IPS-15b (cell line): ENCODE results near the gene OAF.
"Not testable (repeated sequence)": the region's sequence is repeated elsewhere in the genome, so short reads cannot be mapped to it uniquely, and the experiment has no call there.

Source experiments
- H3K27me3 ChIP-seq: one replicate; pipeline ENCODE4 v1.6.1; 2013; ENCODE audit warnings: low read length; ENCODE audit not compliant: control insufficient read depth, insufficient read depth
- H3K36me3 ChIP-seq: one replicate; pipeline ENCODE4 v1.6.1; 2013; ENCODE audit warnings: low read length; ENCODE audit not compliant: control insufficient read depth, insufficient read depth
- H3K4me1 ChIP-seq: one replicate; pipeline ENCODE4 v1.6.1; 2013; ENCODE audit warnings: mild to moderate bottlenecking, low read length; ENCODE audit not compliant: control insufficient read depth, insufficient read depth
- H3K4me3 ChIP-seq: one replicate; pipeline ENCODE4 v1.5.1; 2013; ENCODE audit warnings: low read depth, low read length
- H3K9ac ChIP-seq: one replicate; pipeline ENCODE4 v1.6.1; 2013; ENCODE audit warnings: low read depth, mild to moderate bottlenecking, low read length
- H3K9me3 ChIP-seq: one replicate; pipeline ENCODE4 v1.6.1; 2013; ENCODE audit warnings: mild to moderate bottlenecking, low read length; ENCODE audit not compliant: control insufficient read depth, insufficient read depth

The OAF gene

GRCh38 chr11:120178561-120179056, 32.2 kb upstream of the OAF start:
- Histone ChIP-seq H3K36me3 (no peaks in the 10 kb centered on the region), H3K9ac (no peak overlapping the region), H3K9me3 (no peaks in the 10 kb centered on the region), H3K4me3 (no peak overlapping the region), H3K4me1 (peaks cover 7% of the 10 kb centered on the region), H3K27me3 (peaks cover 82% of the 10 kb centered on the region)

GRCh38 chr11:120179057-120179672, 31.7 kb upstream of the OAF start:
- Histone ChIP-seq H3K9me3 (no peaks in the 10 kb centered on the region), H3K27me3 (peaks cover 78% of the 10 kb centered on the region), H3K9ac (no peak overlapping the region), H3K4me1 (peaks cover 7% of the 10 kb centered on the region), H3K4me3 (no peak overlapping the region), H3K36me3 (no peaks in the 10 kb centered on the region)

GRCh38 chr11:120180063-120180462, 30.8 kb upstream of the OAF start:
- H3K27me3 ChIP-seq = peaks cover 76% of the 10 kb centered on the region
- not testable (repeated sequence) for H3K9me3 ChIP-seq, H3K4me1 ChIP-seq, H3K36me3 ChIP-seq, H3K9ac ChIP-seq, H3K4me3 ChIP-seq

GRCh38 chr11:120180551-120181232, 30.1 kb upstream of the OAF start:
- H3K4me1 ChIP-seq = peaks cover 7% of the 10 kb centered on the region
- no peaks in the 10 kb centered on the region for H3K9me3 ChIP-seq
- H3K36me3 ChIP-seq = no peaks in the 10 kb centered on the region
- H3K27me3 ChIP-seq = peaks cover 74% of the 10 kb centered on the region
- no peak overlapping the region for H3K9ac ChIP-seq
- H3K4me3 ChIP-seq = no peak overlapping the region

- H3K36me3 ChIP-seq = no peaks in the 10 kb centered on the region
- peaks cover 7% of the 10 kb centered on the region for H3K4me1 ChIP-seq
- peaks cover 69% of the 10 kb centered on the region for H3K27me3 ChIP-seq
- no peak overlapping the region for H3K9ac ChIP-seq
- no peaks in the 10 kb centered on the region for H3K9me3 ChIP-seq
- no peak overlapping the region for H3K4me3 ChIP-seq
Measured at GRCh38 chr11:120181376-120181975, 29.4 kb upstream of the OAF start.

- peaks cover 7% of the 10 kb centered on the region for H3K4me1 ChIP-seq
- peaks cover 63% of the 10 kb centered on the region for H3K27me3 ChIP-seq
- H3K4me3 ChIP-seq = no peak overlapping the region
- no peaks in the 10 kb centered on the region for H3K9me3 ChIP-seq
- H3K36me3 ChIP-seq = no peaks in the 10 kb centered on the region
- no peak overlapping the region for H3K9ac ChIP-seq
Measured at GRCh38 chr11:120182372-120182771, 28.5 kb upstream of the OAF start.

- Histone ChIP-seq H3K36me3 (no peaks in the 10 kb centered on the region), H3K9me3 (no peaks in the 10 kb centered on the region), H3K9ac (no peak overlapping the region), H3K4me3 (no peak overlapping the region), H3K27me3 (peaks cover 58% of the 10 kb centered on the region), H3K4me1 (peaks cover 11% of the 10 kb centered on the region)
Measured at GRCh38 chr11:120182790-120183491, 27.9 kb upstream of the OAF start.

- peaks cover 53% of the 10 kb centered on the region for H3K27me3 ChIP-seq
- H3K4me3 ChIP-seq = no peak overlapping the region
- no peaks in the 10 kb centered on the region for H3K9me3 ChIP-seq
- no peaks in the 10 kb centered on the region for H3K36me3 ChIP-seq
- H3K9ac ChIP-seq = no peak overlapping the region
- H3K4me1 ChIP-seq = peaks cover 11% of the 10 kb centered on the region
Measured at GRCh38 chr11:120183701-120184141, 27.1 kb upstream of the OAF start.

GRCh38 chr11:120184371-120184945, 26.4 kb upstream of the OAF start:
- Histone ChIP-seq H3K4me1 (peaks cover 11% of the 10 kb centered on the region), H3K9ac (no peak overlapping the region), H3K27me3 (peaks cover 51% of the 10 kb centered on the region), H3K9me3 (no peaks in the 10 kb centered on the region), H3K4me3 (no peak overlapping the region), H3K36me3 (no peaks in the 10 kb centered on the region)

GRCh38 chr11:120184946-120185705, 25.7 kb upstream of the OAF start:
- Histone ChIP-seq H3K27me3 (peaks cover 50% of the 10 kb centered on the region), H3K9me3 (no peaks in the 10 kb centered on the region), H3K4me1 (peaks cover 11% of the 10 kb centered on the region), H3K9ac (no peak overlapping the region), H3K36me3 (no peaks in the 10 kb centered on the region), H3K4me3 (no peak overlapping the region)
